Neural progenitor cell (in vitro differentiated cells): Measurements from ENCODE around the gene PNP. TPM values are rescaled to one million over a fixed set of nuclear protein-coding genes. Genes with fewer than 3 reads are reported as not detected.

Experiments
- DNase-seq: peaks from one replicate; pipeline ENCODE4 v3.0.0-alpha.2; 2016; ENCODE audit warnings: low spot score
- H2AFZ ChIP-seq: fragments of 200-600 bp; sonication (generic); replicated peaks from 2 replicates; pipeline ENCODE4 v1.6.1; 2016; ENCODE audit warnings: antibody characterized with exemption
- H3F3A ChIP-seq: fragments of 200-600 bp; sonication (generic); 2 replicates; pipeline ENCODE4 v1.6.1; 2016; ENCODE audit warnings: antibody characterized with exemption, low read depth
- H3K27ac ChIP-seq: fragments of 200-600 bp; sonication (generic); 2 replicates; pipeline ENCODE4 v1.5.1; 2016; ENCODE audit warnings: mild to moderate bottlenecking
- H3K27me3 ChIP-seq: fragments of 200-600 bp; sonication (generic); 2 replicates; pipeline ENCODE4 v1.6.1; 2016; ENCODE audit warnings: mild to moderate bottlenecking, moderate library complexity
- H3K36me3 ChIP-seq: fragments of 200-600 bp; sonication (generic); 2 replicates; pipeline ENCODE4 v1.5.1; 2016
- H3K4me1 ChIP-seq: fragments of 200-600 bp; sonication (generic); 2 replicates; pipeline ENCODE4 v1.6.1; 2016; ENCODE audit warnings: mixed run types
- H3K4me2 ChIP-seq: fragments of 200-600 bp; sonication (generic); 2 replicates; pipeline ENCODE4 v1.6.1; 2016
- H3K4me3 ChIP-seq: fragments of 200-600 bp; sonication (generic); 2 replicates; pipeline ENCODE4 v1.5.1; 2016
- H3K79me2 ChIP-seq: fragments of 200-600 bp; sonication (generic); 2 replicates; pipeline ENCODE4 v1.6.1; 2016; ENCODE audit warnings: low read depth
- H3K9ac ChIP-seq: fragments of 200-600 bp; sonication (generic); 2 replicates; pipeline ENCODE4 v1.6.1; 2016
- H3K9me3 ChIP-seq: fragments of 200-600 bp; sonication (generic); 2 replicates; pipeline ENCODE4 v1.5.1; 2016; ENCODE audit warnings: low read depth
- H4K20me1 ChIP-seq: fragments of 200-600 bp; sonication (generic); 2 replicates; pipeline ENCODE4 v1.6.1; 2016; ENCODE audit warnings: low read depth
- H3K27ac Mint-ChIP-seq: 3 replicates; pipeline ENCODE4 v1.8.0; 2021; ENCODE audit warnings: mixed read lengths
- H3K27me3 Mint-ChIP-seq: 2 replicates; pipeline ENCODE4 v1.8.0; 2022; ENCODE audit warnings: low read depth, mild to moderate bottlenecking, inconsistent platforms, moderate library complexity, mixed read lengths; ENCODE audit not compliant: insufficient read depth
- H3K36me3 Mint-ChIP-seq: 3 replicates; pipeline ENCODE4 v1.8.0; 2021; ENCODE audit warnings: mixed read lengths
- H3K4me1 Mint-ChIP-seq: 3 replicates; pipeline ENCODE4 v1.8.0; 2021; ENCODE audit warnings: mixed read lengths
- H3K4me3 Mint-ChIP-seq: 3 replicates; pipeline ENCODE4 v1.8.0; 2021; ENCODE audit warnings: mild to moderate bottlenecking, moderate library complexity, mixed read lengths
- H3K9me3 Mint-ChIP-seq: 3 replicates; pipeline ENCODE4 v1.8.0; 2020; ENCODE audit warnings: mixed read lengths
- CTCF ChIP-seq: fragments of 200-600 bp; sonication (generic); IDR thresholded peaks from 2 replicates; pipeline ENCODE4 v1.5.1; 2017; ENCODE audit warnings: antibody characterized with exemption, mild to moderate bottlenecking
- EZH2 ChIP-seq: fragments of 200-600 bp; sonication (generic); IDR thresholded peaks from 2 replicates; pipeline ENCODE4 v1.6.1; 2017; ENCODE audit warnings: antibody characterized with exemption, mild to moderate bottlenecking, moderate library complexity
- EZH2phosphoT487 ChIP-seq: fragments of 200-600 bp; sonication (generic); IDR thresholded peaks from 2 replicates; pipeline ENCODE4 v1.6.1; 2017; ENCODE audit warnings: antibody characterized with exemption
- total RNA-seq: library from RNA; depleted of rRNA; stranded (reverse); fragments of >200 nt; gene quantifications from 2 replicates; pipeline ENCODE4 v1.2.3, GENCODE V29; 2015; ENCODE audit warnings: low replicate concordance

PNP gene
- total RNA-seq, 1 donor from 2014 or later = 43.6 TPM

GRCh38 chr14:20422886-20423285, 46.3 kb upstream of the PNP start:
- Histone ChIP-seq H3K4me3 (no peak overlapping the region), H3K4me1 (no peaks in the 10 kb centered on the region), H3K9me3 (no peaks in the 10 kb centered on the region), H3K9ac (no peak overlapping the region), H3K79me2 (no peaks in the 10 kb centered on the region), H3K36me3 (no peaks in the 10 kb centered on the region), H3K27me3 (no peaks in the 10 kb centered on the region), H3K4me2 (no peak overlapping the region), H2AFZ (no peak overlapping the region), H3F3A (no peaks in the 10 kb centered on the region), H3K27ac (no peak overlapping the region), H4K20me1 (no peaks in the 10 kb centered on the region)
- no peaks in the 10 kb centered on the region for H3K9me3 Mint-ChIP-seq
- no peak for DNase-seq
- no peaks in the 10 kb centered on the region for H3K4me1 Mint-ChIP-seq
- no peak overlapping the region for H3K27ac Mint-ChIP-seq
- H3K36me3 Mint-ChIP-seq = no peaks in the 10 kb centered on the region
- H3K27me3 Mint-ChIP-seq = peaks cover 1% of the 10 kb centered on the region
- TF ChIP-seq EZH2phosphoT487 (no peak), EZH2 (no peak), CTCF (no peak)
- no peak overlapping the region for H3K4me3 Mint-ChIP-seq

GRCh38 chr14:20424851-20425250, 44.4 kb upstream of the PNP start:
- TF ChIP-seq EZH2phosphoT487 = no peak
- no peak for TF ChIP-seq EZH2
- no peak for TF ChIP-seq CTCF
- no peak for DNase-seq
- Histone ChIP-seq H3K9ac (no peak overlapping the region), H3K27me3 (no peaks in the 10 kb centered on the region), H3K4me2 (no peak overlapping the region), H3K4me3 (no peak overlapping the region), H3F3A (no peaks in the 10 kb centered on the region), H3K4me1 (no peaks in the 10 kb centered on the region), H2AFZ (no peak overlapping the region), H3K79me2 (no peaks in the 10 kb centered on the region), H3K27ac (no peak overlapping the region), H3K9me3 (no peaks in the 10 kb centered on the region), H3K36me3 (no peaks in the 10 kb centered on the region), H4K20me1 (no peaks in the 10 kb centered on the region)
- no peak overlapping the region for H3K4me3 Mint-ChIP-seq
- no peaks in the 10 kb centered on the region for H3K4me1 Mint-ChIP-seq
- H3K9me3 Mint-ChIP-seq = no peaks in the 10 kb centered on the region
- peaks cover 2% of the 10 kb centered on the region for H3K27me3 Mint-ChIP-seq
- no peaks in the 10 kb centered on the region for H3K36me3 Mint-ChIP-seq
- no peak overlapping the region for H3K27ac Mint-ChIP-seq

GRCh38 chr14:20427231-20428009, 41.8 kb upstream of the PNP start:
- no peaks in the 10 kb centered on the region for H3K79me2 ChIP-seq
- no peak for DNase-seq
- H2AFZ ChIP-seq = no peak overlapping the region
- no peak overlapping the region for H3K4me3 ChIP-seq
- no peaks in the 10 kb centered on the region for H3K9me3 ChIP-seq
- Mint-ChIP-seq H3K9me3 (no peaks in the 10 kb centered on the region), H3K27ac (no peak overlapping the region), H3K4me3 (no peak overlapping the region), H3K27me3 (peaks cover 3% of the 10 kb centered on the region), H3K4me1 (no peaks in the 10 kb centered on the region), H3K36me3 (no peaks in the 10 kb centered on the region)
- no peak for TF ChIP-seq EZH2
- TF ChIP-seq EZH2phosphoT487 = no peak
- no peak for TF ChIP-seq CTCF
- no peak overlapping the region for H3K4me2 ChIP-seq
- no peaks in the 10 kb centered on the region for H3K4me1 ChIP-seq
- no peaks in the 10 kb centered on the region for H4K20me1 ChIP-seq
- H3K36me3 ChIP-seq = no peaks in the 10 kb centered on the region
- no peaks in the 10 kb centered on the region for H3F3A ChIP-seq
- H3K27me3 ChIP-seq = no peaks in the 10 kb centered on the region
- H3K9ac ChIP-seq = no peak overlapping the region
- H3K27ac ChIP-seq = no peak overlapping the region
